ENCODE data around the gene UCP2.

The UCP2 gene, protein sequence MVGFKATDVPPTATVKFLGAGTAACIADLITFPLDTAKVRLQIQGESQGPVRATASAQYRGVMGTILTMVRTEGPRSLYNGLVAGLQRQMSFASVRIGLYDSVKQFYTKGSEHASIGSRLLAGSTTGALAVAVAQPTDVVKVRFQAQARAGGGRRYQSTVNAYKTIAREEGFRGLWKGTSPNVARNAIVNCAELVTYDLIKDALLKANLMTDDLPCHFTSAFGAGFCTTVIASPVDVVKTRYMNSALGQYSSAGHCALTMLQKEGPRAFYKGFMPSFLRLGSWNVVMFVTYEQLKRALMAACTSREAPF

DNA sequence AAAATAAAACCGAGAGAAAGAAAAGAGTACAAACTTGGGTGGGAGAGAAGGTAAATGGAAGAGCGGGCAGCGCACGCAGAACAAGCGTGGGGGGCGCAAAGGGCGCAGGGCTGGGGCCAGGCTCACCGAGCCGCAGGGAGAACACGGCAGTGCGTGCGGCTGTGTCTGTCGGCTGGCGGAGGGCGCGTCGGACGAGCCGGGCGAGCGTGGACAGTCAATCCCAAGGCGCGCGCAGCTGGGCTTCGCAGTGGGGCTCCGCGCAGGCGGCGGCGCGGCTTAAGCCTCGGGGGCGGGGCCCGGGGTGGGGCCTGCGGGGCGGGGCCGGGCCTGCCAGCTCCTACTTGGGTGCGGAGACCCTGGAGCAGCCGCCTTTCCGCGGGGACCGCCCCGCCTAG, at the start of gene UCP2:
Gene UCP2, minus strand, starts transcription at position 249 of the 395 bp plus-strand sequence. CDS start 4,465 bp downstream, outside the sequence.
- Histone ChIP-seq H3F3A (ENCODE audit: low read depth) (peaks cover 12% of the 10 kb centered on the region), H3K9ac (ENCODE audit: low read depth, low read length, poor library complexity, severe bottlenecking) (peak within 1 kb of the TSS; percentile 99), H3K4me2 (ENCODE audit: low read depth, low read length, poor library complexity, severe bottlenecking) (peak within 1 kb of the TSS; percentile 92), H3K27me3 (ENCODE audit: insufficient read depth, low read length, poor library complexity, severe bottlenecking) (peaks cover 7% of the 10 kb centered on the region), H4K20me1 (ENCODE audit: insufficient read depth, low read length, poor library complexity, severe bottlenecking) (peaks cover 45% of the 10 kb centered on the region), H3K79me2 (ENCODE audit: insufficient read depth, low read length) (peaks cover 64% of the 10 kb centered on the region), H3K36me3 (ENCODE audit: insufficient read depth, low read length) (peaks cover 15% of the 10 kb centered on the region; the same call in 1 of the 2 replicates), H3K9me3 (ENCODE audit: insufficient read depth, low read depth, low read length) (no peaks in the 10 kb centered on the region), H2AFZ (ENCODE audit: low read length) (peak within 1 kb of the TSS; percentile 77), H3K4me3 (ENCODE audit: low read length, poor library complexity, severe bottlenecking) (peak within 1 kb of the TSS; percentile 97), H3K4me1 (ENCODE audit: insufficient read depth, low read length, poor library complexity, severe bottlenecking) (peaks cover 49% of the 10 kb centered on the region), H3K9me2 (replicated peaks; ENCODE audit: low read depth, low read length) (no peaks in the 10 kb centered on the region)
- no peak for TF ChIP-seq EZH2phosphoT487 (IDR thresholded peaks at IDR 0.05; ENCODE audit: borderline replicate concordance)
- TF ChIP-seq, protein P1, sequence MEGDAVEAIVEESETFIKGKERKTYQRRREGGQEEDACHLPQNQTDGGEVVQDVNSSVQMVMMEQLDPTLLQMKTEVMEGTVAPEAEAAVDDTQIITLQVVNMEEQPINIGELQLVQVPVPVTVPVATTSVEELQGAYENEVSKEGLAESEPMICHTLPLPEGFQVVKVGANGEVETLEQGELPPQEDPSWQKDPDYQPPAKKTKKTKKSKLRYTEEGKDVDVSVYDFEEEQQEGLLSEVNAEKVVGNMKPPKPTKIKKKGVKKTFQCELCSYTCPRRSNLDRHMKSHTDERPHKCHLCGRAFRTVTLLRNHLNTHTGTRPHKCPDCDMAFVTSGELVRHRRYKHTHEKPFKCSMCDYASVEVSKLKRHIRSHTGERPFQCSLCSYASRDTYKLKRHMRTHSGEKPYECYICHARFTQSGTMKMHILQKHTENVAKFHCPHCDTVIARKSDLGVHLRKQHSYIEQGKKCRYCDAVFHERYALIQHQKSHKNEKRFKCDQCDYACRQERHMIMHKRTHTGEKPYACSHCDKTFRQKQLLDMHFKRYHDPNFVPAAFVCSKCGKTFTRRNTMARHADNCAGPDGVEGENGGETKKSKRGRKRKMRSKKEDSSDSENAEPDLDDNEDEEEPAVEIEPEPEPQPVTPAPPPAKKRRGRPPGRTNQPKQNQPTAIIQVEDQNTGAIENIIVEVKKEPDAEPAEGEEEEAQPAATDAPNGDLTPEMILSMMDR (conservative IDR thresholded peaks at IDR 0.05; ENCODE audit: low read length): no peak

DNA sequence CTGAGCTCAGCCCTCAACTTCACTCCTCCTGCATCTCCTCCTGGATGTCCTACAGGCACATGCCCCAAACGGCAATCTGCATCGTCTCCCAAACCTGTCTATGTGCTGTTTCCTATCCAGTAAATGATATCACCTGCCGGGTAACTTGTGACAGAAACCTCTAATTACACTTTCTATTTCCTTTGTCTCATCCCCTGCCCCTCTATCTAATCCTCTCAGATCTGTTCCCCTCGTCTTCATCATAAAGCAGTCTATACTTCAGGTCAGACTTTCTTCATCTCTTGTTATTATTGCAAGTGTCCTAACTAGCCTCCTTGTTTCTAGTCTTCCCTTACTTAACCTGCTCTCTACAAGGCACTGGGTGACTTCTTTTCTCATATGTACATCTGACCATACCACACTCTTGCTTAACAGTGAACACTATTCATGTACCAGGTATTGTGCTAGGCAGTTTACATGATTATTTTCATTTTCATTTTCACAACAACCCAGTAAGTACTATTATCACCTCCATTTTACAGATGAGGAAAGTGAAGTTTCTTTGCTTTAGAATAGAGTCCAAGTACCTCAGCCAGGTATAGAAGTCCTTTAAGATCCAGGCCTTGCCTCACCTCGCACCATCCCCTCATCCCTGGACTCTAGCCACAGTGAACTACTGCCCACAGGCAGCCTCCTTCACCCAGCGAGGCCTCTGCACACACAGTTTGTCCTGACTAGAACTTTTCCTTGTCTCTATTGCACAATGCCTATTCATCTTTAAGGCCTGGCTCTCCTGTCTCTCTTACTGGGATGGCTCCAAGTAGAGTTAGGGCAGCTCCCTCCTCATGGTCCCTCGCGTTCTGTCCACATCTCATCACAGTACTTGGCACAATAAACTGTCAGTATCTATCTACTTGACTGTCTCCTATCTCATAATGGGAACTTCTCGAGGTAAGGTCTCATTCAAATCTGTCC, 48.4 kb upstream of the UCP2 start:
- H3K9me3 ChIP-seq (ENCODE audit: insufficient read depth, low read depth, low read length): no peaks in the 10 kb centered on the region
- H3K36me3 ChIP-seq (ENCODE audit: insufficient read depth, low read length): peaks cover 47% of the 10 kb centered on the region; the same call in 1 of the 2 replicates
- TF ChIP-seq EZH2phosphoT487 (IDR thresholded peaks at IDR 0.05; ENCODE audit: borderline replicate concordance): no peak
- TF ChIP-seq, protein P1 (conservative IDR thresholded peaks at IDR 0.05; ENCODE audit: low read length): no peak
- no peaks in the 10 kb centered on the region for H3F3A ChIP-seq (ENCODE audit: low read depth)
- H3K9ac ChIP-seq (ENCODE audit: low read depth, low read length, poor library complexity, severe bottlenecking): no peak overlapping the region
- no peak overlapping the region for H3K4me2 ChIP-seq (ENCODE audit: low read depth, low read length, poor library complexity, severe bottlenecking)
- no peak overlapping the region for H2AFZ ChIP-seq (ENCODE audit: low read length)
- H3K4me3 ChIP-seq (ENCODE audit: low read length, poor library complexity, severe bottlenecking): no peak overlapping the region
- no peaks in the 10 kb centered on the region for H3K4me1 ChIP-seq (ENCODE audit: insufficient read depth, low read length, poor library complexity, severe bottlenecking)
- H4K20me1 ChIP-seq (ENCODE audit: insufficient read depth, low read length, poor library complexity, severe bottlenecking): no peaks in the 10 kb centered on the region
- H3K79me2 ChIP-seq (ENCODE audit: insufficient read depth, low read length): no peaks in the 10 kb centered on the region
- H3K27me3 ChIP-seq (ENCODE audit: insufficient read depth, low read length, poor library complexity, severe bottlenecking): no peaks in the 10 kb centered on the region
- no peaks in the 10 kb centered on the region for H3K9me2 ChIP-seq (replicated peaks; ENCODE audit: low read depth, low read length)

DNA sequence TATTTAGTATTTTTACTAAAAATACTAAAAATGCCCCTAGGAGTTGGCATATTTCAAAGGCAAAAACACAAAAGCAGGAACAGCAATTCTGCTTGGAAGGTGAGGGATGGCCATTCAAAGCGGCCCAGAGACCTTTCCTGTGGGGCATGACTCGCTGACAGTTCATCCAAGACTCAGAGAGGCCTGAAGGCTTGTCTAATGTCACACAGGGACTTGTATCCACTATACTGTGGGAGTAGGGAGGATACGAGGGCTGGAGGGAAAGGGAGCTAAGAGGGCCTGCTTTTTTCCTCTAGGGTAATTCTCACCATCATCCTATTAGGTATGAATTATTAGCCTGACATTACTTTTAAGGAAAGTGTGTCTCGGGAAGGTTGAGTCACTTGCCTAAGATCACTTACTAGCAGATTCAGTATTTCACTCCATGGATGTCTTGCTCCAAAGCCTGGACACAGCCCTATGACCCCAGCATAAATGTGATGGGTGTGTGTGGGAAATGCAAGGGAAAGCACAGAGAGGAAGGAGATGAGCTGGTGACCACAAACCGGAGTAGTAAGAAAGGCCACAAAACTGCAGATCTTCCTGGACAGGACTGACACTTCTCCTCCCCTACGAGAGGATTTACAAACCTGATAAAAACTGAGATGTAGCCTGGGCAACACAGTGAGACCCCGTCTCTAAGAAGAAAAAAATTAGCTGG, 43.0 kb upstream of the UCP2 start:
- no peaks in the 10 kb centered on the region for H4K20me1 ChIP-seq (ENCODE audit: insufficient read depth, low read length, poor library complexity, severe bottlenecking)
- no peaks in the 10 kb centered on the region for H3K9me2 ChIP-seq (replicated peaks; ENCODE audit: low read depth, low read length)
- no peaks in the 10 kb centered on the region for H3K27me3 ChIP-seq (ENCODE audit: insufficient read depth, low read length, poor library complexity, severe bottlenecking)
- H2AFZ ChIP-seq (ENCODE audit: low read length): no peak overlapping the region
- TF ChIP-seq, protein P1 (conservative IDR thresholded peaks at IDR 0.05; ENCODE audit: low read length): no peak
- no peak for TF ChIP-seq EZH2phosphoT487 (IDR thresholded peaks at IDR 0.05; ENCODE audit: borderline replicate concordance)
- H3K9me3 ChIP-seq (ENCODE audit: insufficient read depth, low read depth, low read length): no peaks in the 10 kb centered on the region
- peaks cover 3% of the 10 kb centered on the region for H3K4me1 ChIP-seq (ENCODE audit: insufficient read depth, low read length, poor library complexity, severe bottlenecking)
- no peaks in the 10 kb centered on the region for H3K79me2 ChIP-seq (ENCODE audit: insufficient read depth, low read length)
- no peaks in the 10 kb centered on the region for H3F3A ChIP-seq (ENCODE audit: low read depth)
- H3K4me2 ChIP-seq (ENCODE audit: low read depth, low read length, poor library complexity, severe bottlenecking): no peak overlapping the region
- H3K9ac ChIP-seq (ENCODE audit: low read depth, low read length, poor library complexity, severe bottlenecking): no peak overlapping the region
- no peak overlapping the region for H3K4me3 ChIP-seq (ENCODE audit: low read length, poor library complexity, severe bottlenecking)
- H3K36me3 ChIP-seq (ENCODE audit: insufficient read depth, low read length): peaks cover 4% of the 10 kb centered on the region; the same call in 1 of the 2 replicates

All from Loucy (cell line).